Caki2 (cell line): Measurements from ENCODE around the gene FMN2. TPM values are rescaled to one million over a fixed set of nuclear protein-coding genes. Genes with fewer than 3 reads are reported as not detected.
"Not testable (repeated sequence)": the region's sequence is repeated elsewhere in the genome, so short reads cannot be mapped to it uniquely, and the experiment has no call there.

Source experiments
- DNase-seq: peaks from one replicate; pipeline ENCODE4 v3.0.0-alpha.2; 2015; ENCODE audit warnings: low read depth
- in situ Hi-C: cut with HindIII; loops from 2 replicates; pipeline ENCODE4 v1.10.0; 2016; ENCODE audit warnings: low sequenced_read_pairs, low pct_unique_long_range_greater_than_20kb, mixed read lengths
- total RNA-seq: library from RNA; depleted of rRNA; stranded (reverse); fragments of >200 nt; shearing (Covaris generic); gene quantifications from 2 replicates; pipeline ENCODE4 v1.2.3, GENCODE V29; 2014; ENCODE audit warnings: low replicate concordance

The FMN2 gene
- total RNA-seq, 1 experiment from 2014 or later, result 1.3 TPM

DNA sequence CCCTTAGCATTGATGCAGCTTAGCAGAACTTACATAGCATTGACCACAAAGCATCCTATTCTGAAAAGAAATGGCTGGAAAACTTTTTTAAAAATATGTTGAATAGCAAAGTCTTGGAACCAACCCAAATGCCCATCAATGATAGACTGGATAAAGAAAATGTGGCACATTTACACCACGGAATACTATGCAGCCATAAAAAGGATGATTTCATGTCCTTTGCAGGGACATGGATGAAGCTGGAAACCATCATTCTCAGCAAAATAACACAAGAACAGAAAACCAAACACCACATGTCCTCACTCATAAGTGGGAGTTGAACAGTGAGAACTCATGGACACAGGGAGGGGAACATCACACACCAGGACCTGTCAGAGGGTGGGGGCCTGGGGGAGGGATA, 323.3 kb downstream of the FMN2 start:
- DNase-seq, in situ Hi-C loops: not testable (repeated sequence)

DNA sequence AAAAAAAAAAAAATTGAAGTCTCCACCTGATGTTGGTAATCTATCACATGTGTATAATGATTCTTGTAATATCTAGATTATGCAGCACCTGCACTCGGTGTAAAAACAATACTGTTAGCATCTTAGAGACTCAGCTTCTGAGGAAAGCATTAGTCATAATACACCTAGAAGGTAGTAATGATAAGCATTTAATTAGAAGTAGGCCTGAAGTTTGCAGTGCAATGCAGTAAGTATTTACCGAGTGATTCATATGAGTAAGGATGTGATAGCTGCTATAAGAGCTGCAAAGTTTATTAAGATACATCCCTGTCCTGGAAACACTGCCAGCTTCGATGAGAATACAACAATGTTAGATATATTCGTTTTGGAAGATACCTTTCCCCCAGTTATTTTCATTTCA, 323.8 kb downstream of the FMN2 start:
- in situ Hi-C loops, result no loop called here
- DNase-seq, result no peak

DNA sequence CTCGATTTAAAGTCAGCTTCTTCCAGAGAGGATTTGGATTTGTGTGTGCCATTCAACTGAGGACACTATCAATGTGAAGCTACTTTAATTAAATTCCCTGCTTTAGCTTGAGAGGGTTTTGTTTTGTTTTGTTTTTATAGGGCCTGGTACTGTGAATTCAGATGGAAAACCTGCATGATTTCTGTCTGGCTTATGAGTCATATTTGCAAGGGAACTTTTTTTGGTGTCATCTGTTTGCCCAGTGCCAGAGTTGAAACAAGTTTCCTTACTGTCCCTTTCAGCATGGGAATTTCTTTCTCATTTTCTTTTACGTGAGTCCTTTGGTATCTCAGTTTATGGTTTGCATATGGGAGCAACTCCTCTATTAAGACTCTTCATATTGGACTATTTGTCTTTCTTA, 325.6 kb downstream of the FMN2 start:
- in situ Hi-C loops, result no loop called here
- no peak for DNase-seq

DNA sequence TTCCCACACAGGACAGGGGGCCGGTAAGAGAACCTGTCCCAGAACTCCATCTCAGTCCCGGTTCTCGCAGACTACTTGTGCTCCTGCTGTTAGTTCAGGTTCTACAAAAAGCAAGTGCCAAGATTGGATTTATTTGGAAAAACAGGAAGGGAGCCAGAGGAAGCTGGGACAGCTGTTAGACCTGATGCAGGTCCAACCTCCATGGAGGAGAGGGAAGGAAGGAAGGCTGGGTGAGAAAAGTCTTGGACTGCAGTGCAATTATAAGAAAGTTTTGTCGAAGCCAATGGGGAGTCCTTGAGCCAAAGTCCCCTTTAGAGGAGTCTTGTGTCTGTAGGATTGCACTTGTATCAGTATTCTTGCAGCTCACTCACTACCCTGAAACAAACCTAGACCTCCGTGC, 329.1 kb downstream of the FMN2 start:
- in situ Hi-C loops, result no loop called here
- no peak for DNase-seq

DNA sequence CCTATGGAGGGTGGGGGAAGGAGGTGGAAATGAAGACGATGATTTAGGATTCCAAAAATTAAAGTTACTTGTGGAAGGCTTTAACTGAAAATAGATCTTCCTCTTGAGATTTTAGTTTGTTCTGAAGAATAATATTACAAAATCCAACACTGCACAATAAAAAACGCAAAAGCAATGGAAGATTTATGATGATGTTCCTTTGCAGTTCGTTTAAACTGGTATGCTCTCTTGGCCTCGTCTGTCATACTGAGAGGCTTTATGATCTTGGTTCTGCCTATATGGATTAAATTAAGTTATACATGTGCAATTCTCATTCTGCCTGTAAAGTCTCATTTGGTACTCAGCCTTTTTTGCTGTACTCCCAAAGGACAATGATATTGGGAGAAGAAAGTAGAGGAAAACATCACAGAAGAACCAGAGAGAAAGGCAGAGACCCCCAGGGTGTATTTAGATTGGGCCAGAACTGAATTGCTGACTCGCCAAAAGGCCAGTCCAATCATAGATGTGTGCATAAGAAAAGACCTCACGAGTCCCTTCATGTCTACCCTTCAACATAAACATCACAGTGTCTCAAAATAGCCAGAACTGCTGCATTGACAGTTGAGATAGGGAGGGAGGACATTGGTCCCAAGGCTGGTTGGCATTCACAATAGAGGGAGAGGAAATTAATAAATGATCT, 331.7 kb downstream of the FMN2 start:
- no peak for DNase-seq
- in situ Hi-C loops, result no loop called here

DNA sequence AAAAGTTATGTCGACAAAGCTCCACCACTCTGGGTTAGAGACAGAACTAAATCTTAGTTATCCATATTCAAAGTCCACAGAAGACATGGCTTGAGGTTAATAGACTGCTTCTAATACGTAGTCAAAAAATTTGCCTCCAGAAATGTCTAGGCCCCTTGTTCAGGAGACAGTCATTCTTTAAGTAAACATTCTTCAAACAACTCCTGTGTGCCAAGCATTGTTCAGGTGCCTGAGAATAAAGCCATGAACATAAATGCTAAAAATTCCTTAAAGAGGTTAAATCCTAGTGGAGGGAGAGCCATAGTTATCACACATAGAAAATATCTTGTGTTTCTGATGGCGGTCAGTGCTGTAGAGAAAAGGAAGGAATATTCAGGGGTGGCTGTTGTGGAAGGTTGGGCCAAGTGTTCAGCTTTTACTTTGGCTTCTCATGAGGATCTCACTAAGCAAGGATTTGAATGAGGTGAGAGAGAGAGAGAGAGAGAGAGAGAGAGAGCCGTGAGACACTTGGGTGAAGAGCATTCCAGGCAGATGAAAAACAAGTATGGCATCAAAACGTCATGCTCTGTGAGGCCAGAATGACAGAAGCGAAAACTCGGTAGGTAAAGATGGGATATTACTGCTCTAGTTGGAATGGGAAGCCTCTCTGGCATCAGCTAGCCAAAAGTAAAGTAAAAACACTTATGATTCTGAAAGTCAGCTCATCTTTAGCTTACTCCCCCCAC, 333.2 kb downstream of the FMN2 start:
- DNase-seq, result no peak

DNA sequence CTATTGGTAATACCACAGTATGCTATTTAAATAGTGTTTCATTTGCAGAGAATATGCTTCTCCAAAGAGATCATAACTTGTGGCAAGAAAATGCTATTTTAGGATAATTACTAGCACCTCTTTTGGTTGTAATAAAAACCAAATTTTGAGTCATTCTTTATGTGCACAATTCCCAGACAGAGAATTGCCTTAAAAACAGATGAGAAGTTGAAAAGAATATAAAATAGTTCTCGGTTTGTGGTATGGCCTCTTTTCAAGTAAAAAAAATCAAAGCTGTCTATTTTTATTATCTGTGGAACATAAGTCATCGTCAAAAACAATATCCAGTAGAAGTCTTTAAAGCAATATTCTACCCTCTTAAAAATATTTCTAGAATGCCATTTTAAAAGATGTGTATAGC, 334.4 kb downstream of the FMN2 start:
- in situ Hi-C loops, result no loop called here
- no peak for DNase-seq

More for the DNA sequence above, 333.2 kb downstream of the FMN2 start:
- in situ Hi-C loops, result no loop called here

DNA sequence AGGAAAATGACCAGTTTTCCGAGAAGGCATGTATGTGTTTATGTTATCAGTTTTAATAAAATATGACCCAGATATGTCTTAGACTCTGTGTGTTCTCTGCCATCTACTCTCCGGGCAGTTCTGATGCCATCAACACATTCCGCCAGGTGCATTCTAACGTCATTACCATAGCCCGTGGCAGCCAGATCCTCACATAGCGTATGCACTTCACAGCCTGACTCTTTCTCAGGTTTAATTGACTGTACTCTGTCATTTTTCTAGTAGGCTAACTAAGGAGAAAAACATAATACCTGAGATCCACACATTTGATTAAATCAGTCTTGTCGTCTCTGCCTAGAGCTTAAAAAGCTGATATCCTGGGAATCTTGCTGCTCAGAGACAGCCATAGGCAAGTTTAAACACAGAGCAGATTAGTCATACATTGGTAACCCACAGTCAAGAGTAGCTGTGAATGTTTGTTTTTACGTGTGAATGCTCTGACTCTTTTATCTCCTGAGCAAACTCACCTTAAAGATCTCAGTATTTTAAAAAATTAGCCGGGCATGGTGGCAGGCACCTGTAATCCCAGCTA, 344.4 kb downstream of the FMN2 start:
- in situ Hi-C loops, result no loop called here
- DNase-seq, result no peak

DNA sequence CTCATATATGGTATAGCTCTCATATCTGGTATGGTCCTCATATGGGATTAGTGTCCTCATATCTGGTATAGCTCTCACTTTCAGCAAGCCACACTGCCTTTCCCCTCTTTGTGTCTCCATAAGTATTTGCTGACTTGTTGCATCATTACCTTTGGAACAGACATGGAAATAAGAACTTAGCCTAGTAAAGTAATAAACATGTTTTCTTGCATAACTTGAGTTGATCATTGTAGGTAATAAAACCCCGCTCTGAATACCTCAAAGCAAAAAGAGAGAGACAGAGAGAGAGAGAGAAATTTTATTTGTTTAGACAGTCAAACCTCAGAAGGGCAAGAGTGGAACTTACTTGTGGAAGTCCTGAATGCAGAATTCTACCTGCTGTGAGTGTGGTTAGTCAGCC, 350.0 kb downstream of the FMN2 start:
- DNase-seq, result no peak
- in situ Hi-C loops, result no loop called here

DNA sequence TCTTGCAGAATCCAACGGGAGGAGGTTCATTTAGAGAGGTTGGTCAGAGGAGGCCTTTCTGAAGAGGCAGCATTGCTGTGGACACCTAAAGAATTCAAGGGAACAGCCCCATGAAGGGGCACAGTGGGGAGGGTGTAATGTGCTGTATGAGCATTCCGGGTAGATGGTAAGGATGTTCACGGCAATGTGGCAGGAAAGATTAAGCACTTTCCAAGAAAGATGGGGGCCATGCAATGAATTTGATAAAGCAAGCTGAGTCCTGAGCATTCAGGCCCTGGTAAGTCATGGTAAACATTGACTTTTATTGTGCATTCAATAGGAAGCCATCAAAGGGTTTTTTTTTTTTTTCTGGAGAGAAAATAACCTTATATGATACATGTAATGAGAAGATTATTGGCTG, 353.7 kb downstream of the FMN2 start:
- in situ Hi-C loops, result no loop called here

DNA sequence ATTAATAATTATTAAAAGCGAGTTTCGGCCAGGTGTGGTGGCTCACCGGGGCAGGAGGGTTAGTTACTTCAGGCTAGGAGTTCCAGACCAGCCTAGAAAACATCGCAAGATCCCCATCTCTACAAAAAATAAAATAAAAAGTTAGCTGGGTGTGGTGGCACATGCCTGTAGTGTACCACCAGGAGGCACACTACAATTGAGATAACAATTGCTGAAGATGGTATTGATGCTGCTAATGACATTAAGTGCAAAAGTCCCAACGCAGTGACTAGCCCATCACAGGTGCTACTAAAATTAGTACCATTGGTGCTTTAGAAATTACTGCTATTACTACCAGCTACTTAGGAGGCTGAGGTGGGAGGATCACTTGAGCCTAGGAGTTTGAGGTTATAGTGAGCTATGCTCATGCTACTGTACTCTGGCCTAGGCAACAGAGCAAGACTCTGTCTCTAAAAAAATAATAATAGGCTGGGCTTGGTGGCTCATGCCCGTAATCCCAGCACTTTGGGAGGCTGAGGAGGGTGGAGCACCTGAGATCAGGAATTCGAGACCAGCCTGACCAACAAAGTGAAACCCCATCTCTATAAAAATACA, 363.6 kb downstream of the FMN2 start:
- in situ Hi-C loops, result no loop called here
- peak; percentile 28 for DNase-seq

More for the DNA sequence above, 353.7 kb downstream of the FMN2 start:
- no peak for DNase-seq

DNA sequence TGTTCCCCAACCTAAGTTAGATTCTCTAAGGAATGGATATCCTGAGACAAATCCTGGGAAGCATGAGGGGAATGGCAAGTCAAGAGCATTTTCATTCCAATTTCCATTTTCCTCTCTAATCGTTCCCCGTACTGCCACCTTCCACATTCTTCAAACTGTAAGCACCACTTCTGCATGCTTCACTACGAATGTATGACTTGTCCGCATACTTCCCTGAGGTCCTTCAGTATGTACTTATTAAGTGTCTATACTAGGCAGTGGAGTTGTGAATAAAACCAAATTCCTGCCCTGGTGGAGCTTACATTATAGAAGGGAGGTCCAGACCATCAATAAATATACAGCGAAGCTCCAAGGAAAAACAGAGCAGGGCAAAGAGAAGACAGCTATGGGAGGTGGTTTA, 365.5 kb downstream of the FMN2 start:
- in situ Hi-C loops, result no loop called here
- DNase-seq, result no peak

DNA sequence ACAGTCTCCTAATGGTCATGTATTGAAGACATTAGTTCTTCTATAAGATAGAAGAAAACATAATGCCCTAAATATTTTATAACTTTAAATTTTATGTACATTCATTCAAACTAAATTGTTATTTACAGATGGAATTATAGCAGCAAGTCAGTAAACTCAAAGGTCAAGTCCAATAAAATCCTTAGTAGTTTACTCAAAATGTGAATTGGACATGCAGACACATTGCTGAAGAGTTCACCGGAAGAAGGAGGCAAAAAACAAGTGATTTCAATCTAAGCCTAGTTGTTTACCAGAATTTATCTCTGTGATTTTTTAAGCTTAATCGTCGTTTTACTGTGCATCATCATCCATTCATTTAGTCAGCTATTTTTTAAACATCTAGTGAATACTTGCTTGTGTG, 370.6 kb downstream of the FMN2 start:
- in situ Hi-C loops, result no loop called here
- no peak for DNase-seq

DNA sequence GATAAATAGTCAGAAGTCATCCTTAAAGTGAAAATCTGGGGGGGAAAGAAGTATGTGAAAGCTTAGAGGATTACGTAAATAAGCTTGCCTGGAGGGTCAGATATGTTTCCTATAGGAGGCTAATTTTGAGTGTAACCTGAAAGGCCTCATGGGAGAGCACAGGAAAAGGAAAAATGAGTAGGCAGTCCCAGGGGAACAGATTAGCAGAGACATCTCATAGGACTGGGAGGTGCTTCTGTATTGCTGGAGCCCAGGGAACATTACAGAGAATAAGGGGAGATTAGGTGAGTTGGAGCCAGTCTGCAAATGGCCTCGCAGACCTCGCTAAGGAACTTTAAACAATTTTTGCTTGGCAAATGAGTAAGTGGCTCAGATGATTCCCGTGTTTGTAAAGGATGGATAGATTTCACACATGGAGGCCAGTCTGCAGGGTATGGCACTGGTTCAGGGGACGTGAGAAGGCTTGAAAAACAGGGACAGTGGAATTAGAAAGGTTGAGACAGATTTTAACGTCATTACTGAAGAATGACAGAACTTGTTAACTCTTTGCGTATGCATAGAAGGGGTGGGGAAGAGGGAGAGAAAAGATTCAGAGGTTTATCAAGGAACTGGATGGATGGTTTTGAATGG, 371.2 kb downstream of the FMN2 start:
- in situ Hi-C loops, result no loop called here

DNA sequence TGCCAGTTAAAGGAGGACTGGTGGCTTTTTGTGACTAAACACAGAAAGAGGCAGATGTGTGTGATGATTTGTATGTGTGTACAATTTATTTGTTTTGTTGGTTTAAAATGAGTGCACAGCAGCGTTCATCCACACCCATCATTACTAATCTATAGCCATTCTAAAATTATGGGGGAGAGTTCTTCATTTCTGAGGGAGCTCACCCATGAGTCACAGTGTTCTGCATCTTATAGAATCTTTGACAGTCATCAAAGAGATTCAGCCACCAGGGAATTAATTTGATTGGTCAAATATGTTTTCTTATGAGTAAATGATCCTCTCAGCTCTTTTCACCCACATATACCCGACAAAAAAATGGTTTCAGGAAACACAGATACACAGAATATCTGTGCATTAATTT, 372.4 kb downstream of the FMN2 start:
- no peak for DNase-seq
- in situ Hi-C loops, result no loop called here

More for the DNA sequence above, 371.2 kb downstream of the FMN2 start:
- no peak for DNase-seq

DNA sequence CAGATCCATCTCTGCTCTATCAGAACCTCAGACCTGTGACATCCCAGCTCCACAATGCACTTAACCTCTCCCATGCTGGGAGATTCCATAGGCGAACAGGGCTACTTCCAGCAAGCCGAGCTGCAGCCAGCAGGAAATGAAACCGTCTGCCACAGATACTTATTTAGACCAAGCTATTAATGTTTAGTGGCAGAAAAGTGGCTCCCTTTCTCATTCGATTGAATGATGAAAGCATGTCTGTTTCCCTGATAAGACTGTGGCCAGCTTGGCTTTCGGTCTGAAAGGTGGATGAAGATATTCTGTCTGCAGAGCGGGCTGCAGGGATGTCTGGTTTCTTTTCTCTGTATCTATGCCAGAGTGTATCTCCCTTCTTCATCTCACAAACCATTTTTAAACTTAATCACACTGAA, 373.9 kb downstream of the FMN2 start:
- in situ Hi-C loops, result no loop called here
- DNase-seq, result no peak

DNA sequence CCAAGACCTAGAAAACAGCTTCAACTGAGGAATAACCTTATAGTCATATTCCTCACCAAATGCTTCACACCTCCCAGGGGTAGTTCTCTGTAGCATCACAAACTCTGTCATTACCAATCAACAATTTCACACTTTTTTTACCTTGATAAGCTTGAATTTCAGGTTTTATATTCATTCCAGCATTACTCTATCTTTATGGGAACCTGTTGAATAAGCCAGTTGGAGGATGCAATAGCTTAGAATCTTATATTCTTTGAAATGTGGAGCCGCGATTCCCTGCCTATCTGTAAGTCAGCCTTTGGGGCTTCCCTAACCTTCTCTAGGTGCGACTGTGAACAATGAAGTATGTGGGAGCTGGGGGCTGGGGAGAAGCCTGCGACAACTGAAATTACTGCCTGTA, 374.8 kb downstream of the FMN2 start:
- in situ Hi-C loops, result no loop called here
- DNase-seq, result no peak

DNA sequence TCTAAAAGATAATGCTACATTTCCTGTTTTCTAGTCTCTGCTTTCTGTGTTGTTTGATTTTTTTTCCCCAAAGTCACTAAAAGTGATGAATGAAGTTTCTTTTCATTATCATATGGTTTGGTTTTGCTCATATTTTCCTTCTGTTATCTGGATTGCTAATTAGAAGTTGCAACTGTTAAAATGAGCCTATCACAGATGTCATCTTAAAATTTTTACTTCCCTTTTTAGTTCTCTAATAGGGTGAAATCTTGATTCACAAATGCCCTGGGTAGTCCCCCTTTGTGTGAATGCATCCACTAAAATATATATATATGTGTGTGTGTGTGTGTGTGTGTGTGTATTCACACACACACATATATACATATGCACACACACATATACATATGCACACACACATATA, 376.2 kb downstream of the FMN2 start:
- in situ Hi-C loops, result no loop called here
- no peak for DNase-seq

DNA sequence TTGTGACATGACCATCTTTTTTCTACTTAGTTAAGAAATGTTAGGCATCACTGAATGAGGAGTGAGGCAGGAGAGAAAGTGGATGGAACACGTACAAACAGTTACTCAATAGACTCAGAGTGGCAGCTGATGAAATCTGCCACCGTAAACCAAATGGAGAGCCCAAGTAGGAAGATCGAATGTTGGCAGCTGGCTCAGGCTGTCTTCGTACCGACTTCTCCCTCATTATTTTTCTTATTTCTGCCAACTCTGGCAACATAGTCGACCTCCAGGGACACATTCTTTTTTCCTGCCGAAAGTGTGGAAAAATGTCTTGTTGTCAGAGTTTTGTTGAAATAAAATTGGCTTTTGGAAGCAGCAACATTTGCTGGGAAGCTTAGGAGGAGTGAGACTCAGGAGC, 377.0 kb downstream of the FMN2 start:
- no peak for DNase-seq
- in situ Hi-C loops, result no loop called here
